A673 (cell line): ENCODE results near the gene PBRM1. TPM values are rescaled to one million over a fixed set of nuclear protein-coding genes. Genes with fewer than 3 reads are reported as not detected.

Experiments
- BruUV-seq: library from RNA; stranded (reverse); fragments of 400-500 nt; replicated peaks from 2 replicates; lab custom pipeline; 2021; lab: Mats Ljungman, UMichigan
- CTCF ChIA-PET: fragments of 300-600 bp; sonication (Branson Sonifier 250); formaldehyde crosslinking; loops from one replicate; lab custom pipeline; 2022; ENCODE audit warnings: antibody characterized with exemption; lab: Charles Lee
- POLR2A ChIA-PET: fragments of 300-600 bp; sonication (Branson Sonifier 250); formaldehyde crosslinking; loops from one replicate; lab custom pipeline; 2022; ENCODE audit warnings: antibody characterized with exemption; ENCODE audit not compliant: low non-redundant PET; lab: Charles Lee
- DNase-seq: peaks from one replicate; pipeline ENCODE4 v3.0.0-alpha.2; 2015; ENCODE audit warnings: low spot score
- H3K27ac ChIP-seq: fragments of 200-600 bp; sonication (generic); 2 replicates; pipeline ENCODE4 v1.5.1; 2016; ENCODE audit warnings: mixed run types, low read depth, mild to moderate bottlenecking, mixed read lengths, antibody characterized with exemption, low read length; ENCODE audit not compliant: poor library complexity, severe bottlenecking
- H3K27me3 ChIP-seq: fragments of 200-600 bp; sonication (generic); replicated peaks from 2 replicates; pipeline ENCODE4 v1.6.1; 2017; ENCODE audit warnings: mixed run types, low read depth, mild to moderate bottlenecking, mixed read lengths, antibody characterized with exemption, low read length; ENCODE audit not compliant: insufficient read depth, poor library complexity
- H3K36me3 ChIP-seq: fragments of 200-600 bp; sonication (generic); 2 replicates; pipeline ENCODE4 v1.6.1; 2016; ENCODE audit warnings: mixed run types, mild to moderate bottlenecking, mixed read lengths, antibody characterized with exemption, low read length; ENCODE audit not compliant: insufficient read depth, poor library complexity, severe bottlenecking
- H3K4me1 ChIP-seq: fragments of 200-600 bp; sonication (generic); 2 replicates; pipeline ENCODE4 v1.6.1; 2017; ENCODE audit warnings: mixed run types, mild to moderate bottlenecking, mixed read lengths, antibody characterized with exemption, low read length; ENCODE audit not compliant: insufficient read depth, poor library complexity, severe bottlenecking
- H3K4me3 ChIP-seq: fragments of 200-600 bp; sonication (generic); 2 replicates; pipeline ENCODE4 v1.5.1; 2016; ENCODE audit warnings: low read depth, mixed run types, mild to moderate bottlenecking, mixed read lengths, low read length; ENCODE audit not compliant: poor library complexity, severe bottlenecking
- H3K9me3 ChIP-seq: fragments of 200-600 bp; sonication (generic); 2 replicates; pipeline ENCODE4 v1.6.1; 2016; ENCODE audit warnings: mixed run types, low read depth, mild to moderate bottlenecking, mixed read lengths, antibody characterized with exemption, low read length; ENCODE audit not compliant: poor library complexity, severe bottlenecking
- CTCF ChIP-seq: fragments of 300-800, 200-600 bp; sonication (generic); conservative IDR thresholded peaks from 2 replicates; pipeline ENCODE4 v1.5.1; 2017; ENCODE audit warnings: low read depth, mild to moderate bottlenecking, antibody characterized with exemption, low read length, moderate library complexity, mixed read lengths
- EZH2 ChIP-seq: fragments of 200-600 bp; sonication (generic); IDR thresholded peaks from 2 replicates; pipeline ENCODE4 v1.6.1; 2017; ENCODE audit warnings: borderline replicate concordance, low read depth, mild to moderate bottlenecking, mixed read lengths, antibody characterized with exemption, low read length; ENCODE audit not compliant: poor library complexity, severe bottlenecking
- intact Hi-C: fragments of 100-400 bp; cut with micrococcal nuclease; formaldehyde crosslinking; loops from one replicate; pipeline ENCODE4 v1.10.0; 2022; ENCODE audit not compliant: unreplicated experiment
- total RNA-seq: library from RNA; stranded (reverse); gene quantifications from 2 replicates; pipeline ENCODE4 v1.2.3, GENCODE V29; 2021

Gene PBRM1
- total RNA-seq, 1 experiment from 2014 or later, result 65.0 TPM

DNA sequence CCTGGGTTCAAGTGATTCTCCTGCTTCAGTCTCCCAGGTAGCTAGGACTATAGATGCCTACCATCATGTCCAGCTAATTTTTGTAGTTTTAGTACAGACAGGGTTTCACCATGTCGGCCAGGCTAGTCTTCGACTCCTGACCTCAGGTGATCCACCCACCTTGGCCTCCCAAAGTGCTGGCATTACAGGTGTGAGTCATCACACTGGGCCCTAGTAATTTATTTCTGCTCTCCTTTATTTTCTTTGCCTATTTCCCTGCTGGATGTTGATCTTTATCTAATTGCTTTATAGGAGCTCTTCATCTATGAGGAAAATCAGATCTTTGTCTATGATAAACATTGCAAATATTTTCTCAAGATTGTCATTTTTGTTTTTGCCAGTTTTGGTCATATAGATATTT, 117.6 kb downstream of the PBRM1 start:
- Histone ChIP-seq H3K36me3 (no peaks in the 10 kb centered on the region), H3K9me3 (no peaks in the 10 kb centered on the region), H3K4me3 (no peak overlapping the region), H3K27me3 (no peaks in the 10 kb centered on the region), H3K27ac (no peak overlapping the region), H3K4me1 (no peaks in the 10 kb centered on the region)
- ChIA-PET POLR2A (no interaction called here), CTCF (no interaction called here)
- BruUV-seq, result no TSS peak
- intact Hi-C loops, result no loop called here
- TF ChIP-seq CTCF (no peak), EZH2 (no peak)
- no peak for DNase-seq

GRCh38 chr3:52563984-52564383, 121.7 kb downstream of the PBRM1 start:
- Histone ChIP-seq H3K9me3 (no peaks in the 10 kb centered on the region), H3K4me1 (no peaks in the 10 kb centered on the region), H3K27me3 (no peaks in the 10 kb centered on the region), H3K36me3 (peaks cover 8% of the 10 kb centered on the region), H3K27ac (no peak overlapping the region), H3K4me3 (no peak overlapping the region)
- no peak for TF ChIP-seq EZH2
- TF ChIP-seq CTCF, result no peak
- no TSS peak for BruUV-seq
- ChIA-PET POLR2A (no interaction called here), CTCF (no interaction called here)
- DNase-seq, result no peak
- intact Hi-C loops, result no loop called here

GRCh38 chr3:52561028-52561747, 124.5 kb downstream of the PBRM1 start:
- Histone ChIP-seq H3K36me3 (peaks cover 17% of the 10 kb centered on the region), H3K4me1 (no peaks in the 10 kb centered on the region), H3K27me3 (no peaks in the 10 kb centered on the region), H3K27ac (no peak overlapping the region), H3K4me3 (no peak overlapping the region), H3K9me3 (no peaks in the 10 kb centered on the region)
- BruUV-seq, result no TSS peak
- intact Hi-C loops, result no loop called here
- CTCF ChIA-PET, result no interaction called here
- TF ChIP-seq CTCF (no peak), EZH2 (no peak)
- POLR2A ChIA-PET, result no interaction called here
- DNase-seq, result no peak
